ENCODE data around the gene CNKSR1.

CNKSR1 gene

DNA sequence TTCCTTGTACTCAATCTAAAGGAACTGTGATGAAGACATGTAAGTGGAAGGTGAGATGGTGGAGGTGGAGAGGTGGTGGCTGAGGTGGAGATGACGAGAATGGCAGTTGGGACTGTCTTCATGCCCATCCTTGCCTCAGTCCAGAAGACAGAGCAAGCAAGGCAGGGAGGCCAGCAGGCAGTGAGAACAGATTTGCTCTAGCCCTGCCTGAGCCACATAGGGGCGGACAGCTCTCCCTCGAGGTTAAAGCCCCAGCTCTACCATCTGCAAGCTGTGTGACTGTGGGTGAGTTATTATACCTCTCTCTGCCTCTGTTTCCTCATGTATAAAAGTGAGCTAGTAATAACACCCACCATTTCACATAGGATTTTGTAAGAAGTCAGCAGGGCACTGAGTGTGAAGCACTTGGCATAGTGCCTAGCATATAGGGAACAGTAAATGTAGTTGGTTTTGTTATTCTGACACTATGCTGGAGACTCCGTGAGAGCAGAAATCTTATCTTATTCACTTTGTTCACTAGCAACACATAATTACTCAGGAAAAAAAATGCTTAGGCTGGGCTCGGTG is 23.2 kb upstream of the CNKSR1 start:
- no peak overlapping the region; the same call in 1 of the 2 replicates for H3K4me3 ChIP-seq (ENCODE audit: low read length)
- H3K9me3 ChIP-seq (ENCODE audit: insufficient read depth, low read depth, low read length): no peaks in the 10 kb centered on the region
- H3K36me3 ChIP-seq (ENCODE audit: insufficient read depth, low read depth, low read length): no peaks in the 10 kb centered on the region
- peaks cover 30% of the 10 kb centered on the region for H3K4me1 ChIP-seq (ENCODE audit: insufficient read depth, low read length)
- no peak overlapping the region for H3K27ac ChIP-seq (ENCODE audit: low read length)
- H3K9ac ChIP-seq (ENCODE audit: low read depth, low read length): no peak overlapping the region
- peaks cover 92% of the 10 kb centered on the region for H3K27me3 ChIP-seq (ENCODE audit: insufficient read depth, low read length)

DNA sequence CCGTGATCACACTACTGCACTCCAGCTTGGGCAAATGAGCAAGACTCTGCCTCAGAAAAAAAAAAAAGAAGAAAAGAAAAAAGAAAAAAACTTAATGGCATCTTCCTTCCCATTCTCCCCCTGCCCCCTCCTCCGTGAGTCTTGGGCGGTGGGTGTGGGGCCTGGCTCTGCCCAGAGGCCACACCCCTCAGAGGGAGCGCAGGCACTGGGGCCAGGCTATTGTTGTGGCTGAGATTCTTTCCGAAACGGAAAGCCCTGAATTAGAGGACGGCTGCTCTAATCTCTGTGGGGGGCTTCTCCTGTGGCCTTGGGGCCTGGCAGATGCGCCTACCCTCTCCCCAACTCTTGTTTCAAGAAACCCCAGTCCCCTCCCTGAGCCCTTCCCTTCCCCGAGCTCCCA is 22.5 kb upstream of the CNKSR1 start:
- Histone ChIP-seq H3K27me3 (ENCODE audit: insufficient read depth, low read length) (peaks cover 94% of the 10 kb centered on the region), H3K4me1 (ENCODE audit: insufficient read depth, low read length) (peaks cover 30% of the 10 kb centered on the region), H3K36me3 (ENCODE audit: insufficient read depth, low read depth, low read length) (no peaks in the 10 kb centered on the region), H3K9me3 (ENCODE audit: insufficient read depth, low read depth, low read length) (no peaks in the 10 kb centered on the region), H3K4me3 (ENCODE audit: low read length) (peak overlapping the region; percentile 61; the same call in 1 of the 2 replicates), H3K9ac (ENCODE audit: low read depth, low read length) (no peak overlapping the region), H3K27ac (ENCODE audit: low read length) (no peak overlapping the region)

DNA sequence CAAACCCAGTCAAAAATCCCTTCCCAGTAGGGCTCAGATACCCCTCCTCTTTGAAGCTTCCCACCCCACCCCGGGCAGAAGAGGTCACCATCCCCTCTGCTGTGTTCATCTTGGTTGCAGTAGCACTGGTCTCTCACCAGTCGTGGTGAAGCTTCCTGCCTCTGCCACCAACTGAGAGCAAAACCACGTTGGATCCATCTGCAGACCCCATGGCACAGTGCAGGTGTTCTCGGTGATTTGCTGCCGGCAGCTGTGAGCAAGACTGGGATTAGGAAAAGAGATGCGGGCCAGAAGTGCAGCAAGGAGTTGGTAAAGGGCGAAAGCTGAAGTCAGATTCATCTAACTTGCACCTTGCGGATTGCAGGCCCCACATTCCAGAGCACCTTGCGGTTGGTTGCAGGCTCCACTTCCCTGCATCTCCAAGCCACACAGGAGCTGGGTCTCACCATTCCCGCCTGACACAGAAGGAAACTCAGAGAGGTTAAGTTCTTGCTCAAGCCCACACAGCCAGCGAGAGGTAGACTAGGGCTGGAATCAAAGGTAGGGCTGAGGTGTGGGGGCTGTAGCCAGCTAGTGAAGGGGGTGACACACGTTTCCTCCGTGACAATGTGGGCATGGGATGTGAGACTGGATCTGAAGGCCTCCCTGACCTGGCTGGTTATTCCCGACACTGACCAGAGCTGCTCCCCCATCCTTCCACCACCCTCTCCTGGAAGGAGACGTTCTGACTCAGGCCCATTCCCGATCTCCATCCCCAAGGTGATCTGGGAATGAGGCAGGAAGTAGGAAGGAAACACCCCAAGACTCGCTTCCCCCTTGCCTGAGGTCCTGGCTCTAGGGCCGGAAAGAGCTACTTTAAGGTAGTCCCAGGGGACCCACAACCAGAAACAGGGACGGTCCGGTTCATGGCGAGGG is 21.7 kb upstream of the CNKSR1 start:
- H3K9me3 ChIP-seq (ENCODE audit: insufficient read depth, low read depth, low read length): no peaks in the 10 kb centered on the region
- peak overlapping the region; percentile 61 for H3K4me3 ChIP-seq (ENCODE audit: low read length)
- peaks cover 94% of the 10 kb centered on the region for H3K27me3 ChIP-seq (ENCODE audit: insufficient read depth, low read length)
- peaks cover 30% of the 10 kb centered on the region for H3K4me1 ChIP-seq (ENCODE audit: insufficient read depth, low read length)
- H3K36me3 ChIP-seq (ENCODE audit: insufficient read depth, low read depth, low read length): no peaks in the 10 kb centered on the region
- H3K9ac ChIP-seq (ENCODE audit: low read depth, low read length): no peak overlapping the region
- no peak overlapping the region for H3K27ac ChIP-seq (ENCODE audit: low read length)

DNA sequence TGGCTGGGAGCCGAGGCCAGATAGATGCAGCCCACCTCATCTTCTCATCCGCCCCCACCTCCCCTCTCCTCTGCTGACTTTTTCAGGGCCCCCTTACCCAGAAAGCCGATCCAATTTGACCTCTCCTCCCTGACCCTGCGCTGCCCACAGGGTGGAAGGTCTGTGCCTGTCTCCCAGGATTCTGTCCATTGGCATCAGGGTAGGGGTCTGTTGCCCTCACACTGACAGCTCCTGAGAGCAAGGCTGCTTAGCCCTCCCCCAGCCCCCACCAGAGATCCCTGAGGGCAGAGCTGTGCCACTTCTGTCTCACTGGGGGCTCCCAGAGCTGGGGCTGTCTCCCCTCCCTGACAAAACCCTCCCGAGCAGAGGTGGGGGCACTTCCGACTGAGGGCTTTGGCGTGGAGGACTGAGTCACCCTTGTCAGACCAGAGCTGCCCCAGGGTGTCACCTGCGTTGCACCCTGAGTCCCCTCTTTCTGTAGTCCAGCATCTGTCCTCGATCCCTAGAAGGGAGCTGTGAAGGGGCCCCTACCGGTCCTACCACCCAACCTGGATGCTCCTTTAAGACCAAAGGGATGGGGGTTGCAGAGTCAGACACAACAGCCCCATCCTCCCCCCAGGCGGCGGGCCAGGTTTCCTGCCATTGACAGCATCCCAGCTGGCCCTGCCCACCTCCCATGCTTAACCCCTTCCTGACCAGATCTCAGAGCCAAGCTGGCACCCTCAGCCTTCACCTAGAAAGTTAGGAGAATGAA is 20.8 kb upstream of the CNKSR1 start:
- Histone ChIP-seq H3K27me3 (ENCODE audit: insufficient read depth, low read length) (peaks cover 96% of the 10 kb centered on the region), H3K4me3 (ENCODE audit: low read length) (peak overlapping the region; percentile 61), H3K36me3 (ENCODE audit: insufficient read depth, low read depth, low read length) (no peaks in the 10 kb centered on the region), H3K4me1 (ENCODE audit: insufficient read depth, low read length) (peaks cover 30% of the 10 kb centered on the region), H3K27ac (ENCODE audit: low read length) (no peak overlapping the region), H3K9ac (ENCODE audit: low read depth, low read length) (no peak overlapping the region; the same call in 1 of the 2 replicates), H3K9me3 (ENCODE audit: insufficient read depth, low read depth, low read length) (no peaks in the 10 kb centered on the region)

DNA sequence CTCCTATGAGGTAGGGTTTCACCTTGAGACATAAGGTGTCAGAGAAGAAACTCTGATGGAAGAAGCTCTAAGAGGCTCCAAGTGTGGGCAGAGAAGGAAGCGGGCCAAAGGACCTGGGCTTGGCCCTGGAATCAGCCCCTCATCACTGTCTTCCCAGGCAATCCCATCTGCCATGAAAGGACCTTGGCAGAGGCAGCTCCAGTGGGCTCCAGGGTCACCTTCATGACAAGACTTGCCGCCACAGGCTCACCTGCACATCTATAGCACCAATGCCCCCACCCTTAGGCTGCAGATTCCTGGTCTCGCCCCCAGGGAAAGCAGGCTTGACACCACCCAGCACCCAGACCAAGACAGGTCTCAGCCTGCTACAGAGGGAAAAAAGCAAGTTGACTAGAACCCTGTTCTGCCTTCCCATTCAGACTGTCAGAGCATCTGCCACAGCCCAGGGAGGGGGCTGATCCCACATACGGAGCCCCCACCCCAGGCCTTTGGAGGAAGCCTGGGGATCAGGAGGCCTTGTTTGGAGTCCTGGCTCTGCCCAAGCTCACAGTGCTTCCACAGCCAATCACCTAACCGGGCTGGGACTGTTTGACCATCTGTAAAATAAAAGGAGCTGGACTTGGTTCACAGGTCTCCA is 18.9 kb upstream of the CNKSR1 start:
- no peaks in the 10 kb centered on the region for H3K9me3 ChIP-seq (ENCODE audit: insufficient read depth, low read depth, low read length)
- H3K27ac ChIP-seq (ENCODE audit: low read length): no peak overlapping the region
- no peak overlapping the region for H3K9ac ChIP-seq (ENCODE audit: low read depth, low read length)
- no peaks in the 10 kb centered on the region for H3K36me3 ChIP-seq (ENCODE audit: insufficient read depth, low read depth, low read length)
- peaks cover 100% of the 10 kb centered on the region for H3K27me3 ChIP-seq (ENCODE audit: insufficient read depth, low read length)
- peaks cover 30% of the 10 kb centered on the region for H3K4me1 ChIP-seq (ENCODE audit: insufficient read depth, low read length)
- H3K4me3 ChIP-seq (ENCODE audit: low read length): no peak overlapping the region

DNA sequence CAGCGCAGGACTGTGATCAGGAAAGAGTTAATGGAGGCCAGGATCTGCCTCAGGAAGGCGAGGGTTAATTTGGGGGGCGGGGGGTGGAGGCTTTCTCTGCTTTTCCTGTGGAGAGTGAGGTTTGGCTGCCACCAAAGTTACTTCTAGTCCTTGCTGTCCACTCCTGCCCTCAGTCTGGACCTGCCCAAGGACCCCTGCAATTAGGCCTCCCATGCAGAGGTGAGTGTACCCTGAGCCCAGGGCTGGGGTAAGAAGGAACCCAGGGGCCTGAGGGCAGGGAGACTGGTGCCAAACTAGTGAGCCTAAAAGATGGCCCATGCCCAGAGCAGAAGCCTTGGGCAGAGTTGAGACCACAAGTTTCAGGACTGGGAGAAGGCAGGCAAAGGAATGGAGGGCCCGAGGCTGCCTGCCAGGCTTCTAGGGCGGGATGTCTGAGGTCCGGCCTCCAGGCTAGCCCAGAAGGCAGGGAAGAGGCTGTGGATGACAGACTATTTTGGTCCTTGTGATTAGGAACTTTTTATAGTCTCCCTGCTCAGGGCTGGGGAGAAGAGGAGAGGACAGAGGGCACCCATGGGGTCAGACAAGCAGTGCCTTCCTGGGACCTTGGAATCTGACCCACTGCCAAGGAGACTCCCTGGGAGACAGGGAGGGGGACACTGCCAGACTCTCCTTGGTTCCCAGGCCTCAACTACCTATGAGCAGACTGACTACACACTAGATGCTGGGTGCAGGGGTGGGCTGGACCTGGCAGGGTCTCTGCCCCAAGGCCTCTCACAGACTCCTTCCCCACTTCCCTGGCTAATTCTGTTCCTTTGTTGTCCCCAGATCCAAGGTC is 18.2 kb upstream of the CNKSR1 start, which contains the start of gene FAM110D:
FAM110D (plus strand) TSS at position 172 of the 835 bp plus-strand sequence. CDS start 2,213 bp downstream, outside the sequence.
- no peak within 1 kb of the TSS for H3K27ac ChIP-seq (ENCODE audit: low read length)
- no peak within 1 kb of the TSS for H3K9ac ChIP-seq (ENCODE audit: low read depth, low read length)
- H3K27me3 ChIP-seq (ENCODE audit: insufficient read depth, low read length): peaks cover 100% of the 10 kb centered on the region

DNA sequence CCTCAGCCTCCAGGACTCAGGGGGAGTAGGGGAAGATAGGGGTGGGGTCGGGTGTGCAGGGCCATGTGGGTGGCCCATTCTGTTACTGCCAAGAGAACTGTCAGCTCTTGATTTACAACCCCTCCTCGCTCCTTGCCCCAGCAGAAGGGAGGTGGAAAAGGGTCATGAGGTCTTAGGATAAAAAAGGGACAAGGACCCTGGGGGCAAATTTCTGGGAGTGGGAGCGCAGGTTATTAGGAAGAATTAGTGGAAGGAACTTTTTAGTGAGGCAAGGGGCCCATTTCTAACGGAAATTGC is 17.6 kb upstream of the CNKSR1 start:
- Histone ChIP-seq H3K27ac (ENCODE audit: low read length) (no peak overlapping the region), H3K27me3 (ENCODE audit: insufficient read depth, low read length) (peaks cover 100% of the 10 kb centered on the region), H3K9ac (ENCODE audit: low read depth, low read length) (no peak overlapping the region), H3K4me1 (ENCODE audit: insufficient read depth, low read length) (peaks cover 24% of the 10 kb centered on the region), H3K4me3 (ENCODE audit: low read length) (no peak overlapping the region), H3K36me3 (ENCODE audit: insufficient read depth, low read depth, low read length) (no peaks in the 10 kb centered on the region), H3K9me3 (ENCODE audit: insufficient read depth, low read depth, low read length) (no peaks in the 10 kb centered on the region)

More for the DNA sequence above, 18.2 kb upstream of the CNKSR1 start, which contains the start of gene FAM110D:
- H3K4me3 ChIP-seq (ENCODE audit: low read length): peak within 1 kb of the TSS; percentile 49
- H3K36me3 ChIP-seq (ENCODE audit: insufficient read depth, low read depth, low read length): no peaks in the 10 kb centered on the region
- no peaks in the 10 kb centered on the region for H3K9me3 ChIP-seq (ENCODE audit: insufficient read depth, low read depth, low read length)
- peaks cover 29% of the 10 kb centered on the region for H3K4me1 ChIP-seq (ENCODE audit: insufficient read depth, low read length)

DNA sequence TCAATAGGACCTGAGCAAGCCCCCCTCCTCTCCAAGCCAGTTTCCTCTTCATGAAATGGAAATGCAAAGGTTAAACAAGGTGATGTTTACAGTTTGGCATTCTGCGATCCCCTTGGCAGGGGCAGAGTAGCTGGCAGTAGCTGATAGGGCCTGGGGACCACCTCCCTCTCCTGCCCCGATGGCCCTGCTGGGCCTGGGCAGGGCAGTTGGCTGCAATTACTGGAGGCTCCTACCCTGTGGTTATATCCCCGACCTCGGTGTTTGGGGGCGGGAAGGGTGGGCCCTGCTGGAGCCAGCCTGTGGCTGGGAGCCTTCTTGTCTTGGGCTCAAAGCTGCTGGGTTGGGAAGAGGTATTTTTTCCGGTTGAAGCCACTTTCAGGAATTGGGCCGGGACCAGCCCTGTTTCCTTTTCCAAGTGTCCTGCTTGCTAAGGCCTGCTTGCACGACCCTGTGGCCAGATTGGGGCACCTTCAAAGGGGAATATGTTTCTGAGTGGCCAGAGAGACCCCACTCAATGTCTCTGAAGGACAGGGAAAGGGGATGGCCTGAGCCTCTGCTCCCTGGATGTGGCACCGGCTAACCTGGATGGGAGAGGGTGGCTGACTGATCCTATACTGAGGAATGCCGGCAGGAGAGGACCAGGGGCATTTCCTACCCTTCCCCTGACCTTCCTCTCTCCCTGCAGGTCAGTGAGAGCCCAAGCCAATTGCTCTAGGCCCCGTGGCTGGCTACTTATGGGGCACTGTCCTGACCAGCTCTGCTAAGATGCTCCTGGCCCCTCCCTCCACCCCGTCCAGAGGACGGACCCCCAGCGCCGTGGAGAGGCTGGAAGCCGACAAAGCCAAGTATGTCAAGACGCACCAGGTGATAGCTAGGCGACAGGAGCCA is 16.5 kb upstream of the CNKSR1 start:
- H3K4me3 ChIP-seq (ENCODE audit: low read length): peak overlapping the region; percentile 62
- H3K27me3 ChIP-seq (ENCODE audit: insufficient read depth, low read length): peaks cover 100% of the 10 kb centered on the region
- H3K4me1 ChIP-seq (ENCODE audit: insufficient read depth, low read length): peaks cover 24% of the 10 kb centered on the region
- H3K27ac ChIP-seq (ENCODE audit: low read length): no peak overlapping the region
- peak overlapping the region; percentile 68; the same call in 1 of the 2 replicates for H3K9ac ChIP-seq (ENCODE audit: low read depth, low read length)
- H3K9me3 ChIP-seq (ENCODE audit: insufficient read depth, low read depth, low read length): no peaks in the 10 kb centered on the region
- no peaks in the 10 kb centered on the region for H3K36me3 ChIP-seq (ENCODE audit: insufficient read depth, low read depth, low read length)

DNA sequence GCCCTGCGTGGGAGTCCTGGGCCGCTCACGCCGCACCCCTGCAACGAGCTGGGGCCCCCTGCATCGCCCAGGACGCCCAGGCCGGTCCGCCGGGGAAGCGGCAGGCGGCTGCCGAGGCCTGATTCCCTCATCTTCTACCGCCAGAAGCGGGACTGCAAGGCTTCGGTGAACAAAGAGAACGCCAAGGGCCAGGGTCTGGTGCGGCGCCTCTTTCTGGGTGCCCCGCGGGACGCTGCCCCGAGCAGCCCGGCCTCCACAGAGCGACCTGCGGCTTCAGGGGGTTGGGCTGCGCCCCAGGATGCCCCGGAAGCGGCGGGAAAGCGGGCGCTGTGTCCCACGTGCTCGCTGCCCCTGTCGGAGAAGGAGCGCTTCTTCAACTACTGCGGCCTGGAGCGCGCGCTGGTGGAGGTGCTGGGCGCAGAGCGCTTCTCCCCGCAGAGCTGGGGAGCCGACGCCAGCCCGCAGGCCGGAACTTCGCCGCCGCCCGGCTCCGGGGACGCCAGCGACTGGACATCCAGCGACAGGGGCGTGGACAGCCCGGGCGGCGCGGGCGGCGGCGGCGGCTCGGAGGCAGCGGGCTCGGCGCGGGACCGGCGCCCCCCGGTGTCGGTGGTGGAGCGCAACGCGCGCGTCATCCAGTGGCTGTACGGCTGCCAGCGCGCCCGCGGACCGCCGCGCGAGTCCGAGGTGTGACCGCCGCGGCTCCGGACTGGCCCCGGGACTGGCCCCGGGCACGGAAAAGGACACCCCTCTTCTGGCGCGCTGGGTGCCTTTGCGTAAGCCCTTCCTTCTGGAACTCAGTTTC is 15.7 kb upstream of the CNKSR1 start:
- no peak overlapping the region for H3K27ac ChIP-seq (ENCODE audit: low read length)
- H3K4me3 ChIP-seq (ENCODE audit: low read length): peak overlapping the region; percentile 62
- H3K9me3 ChIP-seq (ENCODE audit: insufficient read depth, low read depth, low read length): no peaks in the 10 kb centered on the region
- peaks cover 19% of the 10 kb centered on the region; the same call in 1 of the 2 replicates for H3K4me1 ChIP-seq (ENCODE audit: insufficient read depth, low read length)
- H3K36me3 ChIP-seq (ENCODE audit: insufficient read depth, low read depth, low read length): no peaks in the 10 kb centered on the region
- H3K27me3 ChIP-seq (ENCODE audit: insufficient read depth, low read length): peaks cover 98% of the 10 kb centered on the region
- peak overlapping the region; percentile 68; the same call in 1 of the 2 replicates for H3K9ac ChIP-seq (ENCODE audit: low read depth, low read length)

Measured in iPS-20b (cell line).